Body of pancreas (tissue), 4 donors: Measurements from ENCODE around the gene HIC1.

Experiments used
- POLR2A ChIP-seq, 3 donors: fragments of 450-650 bp; IDR thresholded peaks; one replicate each; pipeline ENCODE4 v1.6.1; 2016; ENCODE audit warnings: antibody characterized with exemption in 3 of 3, mild to moderate bottlenecking in 2 of 3
- TF ChIP-seq, protein P1 (sequence below), 7 experiments: fragments of 450-650 bp in 4 of 7; fragments of 200-600 bp in 3 of 7; sonication (generic) in 3 of 7; IDR thresholded peaks; one replicate each; pipeline ENCODE4 v1.5.1; 2016 to 2019; ENCODE audit warnings: antibody characterized with exemption in 7 of 7

GRCh38 chr17:2065949-2066400 is 11.1 kb downstream of the HIC1 start:
- TF ChIP-seq, protein P1, sequence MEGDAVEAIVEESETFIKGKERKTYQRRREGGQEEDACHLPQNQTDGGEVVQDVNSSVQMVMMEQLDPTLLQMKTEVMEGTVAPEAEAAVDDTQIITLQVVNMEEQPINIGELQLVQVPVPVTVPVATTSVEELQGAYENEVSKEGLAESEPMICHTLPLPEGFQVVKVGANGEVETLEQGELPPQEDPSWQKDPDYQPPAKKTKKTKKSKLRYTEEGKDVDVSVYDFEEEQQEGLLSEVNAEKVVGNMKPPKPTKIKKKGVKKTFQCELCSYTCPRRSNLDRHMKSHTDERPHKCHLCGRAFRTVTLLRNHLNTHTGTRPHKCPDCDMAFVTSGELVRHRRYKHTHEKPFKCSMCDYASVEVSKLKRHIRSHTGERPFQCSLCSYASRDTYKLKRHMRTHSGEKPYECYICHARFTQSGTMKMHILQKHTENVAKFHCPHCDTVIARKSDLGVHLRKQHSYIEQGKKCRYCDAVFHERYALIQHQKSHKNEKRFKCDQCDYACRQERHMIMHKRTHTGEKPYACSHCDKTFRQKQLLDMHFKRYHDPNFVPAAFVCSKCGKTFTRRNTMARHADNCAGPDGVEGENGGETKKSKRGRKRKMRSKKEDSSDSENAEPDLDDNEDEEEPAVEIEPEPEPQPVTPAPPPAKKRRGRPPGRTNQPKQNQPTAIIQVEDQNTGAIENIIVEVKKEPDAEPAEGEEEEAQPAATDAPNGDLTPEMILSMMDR (IDR thresholded peaks at IDR 0.05), result no peak
- no peak for TF ChIP-seq POLR2A (IDR thresholded peaks at IDR 0.05)
